Stomach (tissue), 4 donors: ENCODE measurements around the gene TRAPPC2L.

Source experiments
- EP300 ChIP-seq: sonication (generic); formaldehyde crosslinking; IDR thresholded peaks from one replicate; pipeline ENCODE4 v1.6.1; 2017; ENCODE audit warnings: antibody characterized with exemption
- POLR2A ChIP-seq, 4 donors: fragments of 450-650 bp; IDR thresholded peaks; one replicate each; pipeline ENCODE4 v1.6.1; 2016; ENCODE audit warnings: antibody characterized with exemption in 4 of 4, control low read depth in 2 of 4, mild to moderate bottlenecking in 1 of 4, moderate library complexity in 1 of 4
- POLR2AphosphoS5 ChIP-seq, 3 donors: sonication (generic); formaldehyde crosslinking; IDR thresholded peaks; one replicate each; pipeline ENCODE4 v1.6.1; 2016; ENCODE audit warnings: antibody characterized with exemption in 3 of 3
- TF ChIP-seq, protein P1 (sequence below), 7 experiments: fragments of 450-650 bp in 4 of 7; fragments of 200-600 bp in 3 of 7; sonication (generic) in 3 of 7; IDR thresholded peaks; one replicate each; pipeline ENCODE4 v1.5.1; 2016 to 2019; ENCODE audit warnings: antibody characterized with exemption in 7 of 7, control low read depth in 2 of 7, mild to moderate bottlenecking in 1 of 7

DNA sequence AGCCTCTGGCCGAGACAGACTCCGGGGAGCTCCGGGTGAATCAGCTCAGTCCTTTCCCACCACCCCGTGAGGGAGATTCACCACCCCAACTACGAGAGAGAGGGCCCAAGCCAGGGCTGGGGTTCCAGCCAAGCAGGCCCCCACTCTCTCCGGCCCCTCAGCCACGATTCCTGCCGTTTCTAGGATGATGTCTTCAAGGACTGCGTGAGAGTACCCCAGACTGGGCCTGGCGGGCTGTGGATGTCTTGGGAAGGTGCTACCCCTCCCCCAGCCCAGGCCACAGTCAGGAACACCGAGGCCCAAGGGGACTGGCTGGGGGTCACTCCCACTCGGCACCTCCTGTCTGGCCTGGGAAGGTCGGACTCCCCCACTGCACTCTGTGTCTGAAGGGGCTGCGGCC, 31.1 kb downstream of the TRAPPC2L start:
- no peak for TF ChIP-seq POLR2AphosphoS5 (IDR thresholded peaks at IDR 0.05)
- TF ChIP-seq, protein P1, sequence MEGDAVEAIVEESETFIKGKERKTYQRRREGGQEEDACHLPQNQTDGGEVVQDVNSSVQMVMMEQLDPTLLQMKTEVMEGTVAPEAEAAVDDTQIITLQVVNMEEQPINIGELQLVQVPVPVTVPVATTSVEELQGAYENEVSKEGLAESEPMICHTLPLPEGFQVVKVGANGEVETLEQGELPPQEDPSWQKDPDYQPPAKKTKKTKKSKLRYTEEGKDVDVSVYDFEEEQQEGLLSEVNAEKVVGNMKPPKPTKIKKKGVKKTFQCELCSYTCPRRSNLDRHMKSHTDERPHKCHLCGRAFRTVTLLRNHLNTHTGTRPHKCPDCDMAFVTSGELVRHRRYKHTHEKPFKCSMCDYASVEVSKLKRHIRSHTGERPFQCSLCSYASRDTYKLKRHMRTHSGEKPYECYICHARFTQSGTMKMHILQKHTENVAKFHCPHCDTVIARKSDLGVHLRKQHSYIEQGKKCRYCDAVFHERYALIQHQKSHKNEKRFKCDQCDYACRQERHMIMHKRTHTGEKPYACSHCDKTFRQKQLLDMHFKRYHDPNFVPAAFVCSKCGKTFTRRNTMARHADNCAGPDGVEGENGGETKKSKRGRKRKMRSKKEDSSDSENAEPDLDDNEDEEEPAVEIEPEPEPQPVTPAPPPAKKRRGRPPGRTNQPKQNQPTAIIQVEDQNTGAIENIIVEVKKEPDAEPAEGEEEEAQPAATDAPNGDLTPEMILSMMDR (IDR thresholded peaks at IDR 0.05) = no peak
- no peak for TF ChIP-seq POLR2A (IDR thresholded peaks at IDR 0.05)
- no peak for TF ChIP-seq EP300
